ENCODE measurements around the gene RARRES1.

DNA sequence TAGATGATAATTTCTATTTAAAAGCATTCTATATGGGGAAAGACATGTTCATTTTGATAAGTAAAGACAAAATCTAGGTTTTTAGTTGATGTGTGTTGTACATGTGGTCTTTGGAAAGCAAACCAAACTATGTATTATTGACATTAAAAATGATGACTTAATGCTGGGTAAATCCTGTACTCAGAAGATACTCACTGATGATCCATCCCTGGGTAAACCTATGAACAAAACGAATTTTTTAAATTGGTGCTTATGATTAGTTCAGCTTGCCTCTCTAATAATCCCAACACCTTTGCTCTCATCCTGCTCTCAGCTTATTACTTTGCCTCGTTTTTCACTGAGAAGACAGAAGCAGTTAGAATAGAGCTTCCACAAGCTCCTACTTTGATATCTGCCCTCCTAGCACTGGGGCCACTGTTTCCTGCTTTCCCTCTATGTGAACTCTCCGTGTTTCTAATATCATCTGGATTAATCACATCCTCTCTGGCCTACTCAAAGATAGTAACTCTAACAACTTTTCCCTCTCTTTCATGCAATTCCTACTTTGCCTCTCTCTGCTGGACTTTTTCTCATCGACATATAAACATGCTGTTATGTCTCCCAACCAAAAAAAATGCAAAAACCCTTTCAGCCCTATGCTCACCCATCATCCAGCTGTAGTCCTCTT is 29.3 kb downstream of the RARRES1 start:
- TF ChIP-seq, protein P1, sequence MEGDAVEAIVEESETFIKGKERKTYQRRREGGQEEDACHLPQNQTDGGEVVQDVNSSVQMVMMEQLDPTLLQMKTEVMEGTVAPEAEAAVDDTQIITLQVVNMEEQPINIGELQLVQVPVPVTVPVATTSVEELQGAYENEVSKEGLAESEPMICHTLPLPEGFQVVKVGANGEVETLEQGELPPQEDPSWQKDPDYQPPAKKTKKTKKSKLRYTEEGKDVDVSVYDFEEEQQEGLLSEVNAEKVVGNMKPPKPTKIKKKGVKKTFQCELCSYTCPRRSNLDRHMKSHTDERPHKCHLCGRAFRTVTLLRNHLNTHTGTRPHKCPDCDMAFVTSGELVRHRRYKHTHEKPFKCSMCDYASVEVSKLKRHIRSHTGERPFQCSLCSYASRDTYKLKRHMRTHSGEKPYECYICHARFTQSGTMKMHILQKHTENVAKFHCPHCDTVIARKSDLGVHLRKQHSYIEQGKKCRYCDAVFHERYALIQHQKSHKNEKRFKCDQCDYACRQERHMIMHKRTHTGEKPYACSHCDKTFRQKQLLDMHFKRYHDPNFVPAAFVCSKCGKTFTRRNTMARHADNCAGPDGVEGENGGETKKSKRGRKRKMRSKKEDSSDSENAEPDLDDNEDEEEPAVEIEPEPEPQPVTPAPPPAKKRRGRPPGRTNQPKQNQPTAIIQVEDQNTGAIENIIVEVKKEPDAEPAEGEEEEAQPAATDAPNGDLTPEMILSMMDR (IDR thresholded peaks at IDR 0.05), result no peak
- no peak for TF ChIP-seq POLR2A (IDR thresholded peaks at IDR 0.05)
